Dermis blood vessel endothelial cell (primary cell): ENCODE results near the gene GUCY1B1. TPM values are rescaled to one million over a fixed set of nuclear protein-coding genes. Genes with fewer than 3 reads are reported as not detected.
"Not testable (repeated sequence)": the region's sequence is repeated elsewhere in the genome, so short reads cannot be mapped to it uniquely, and the experiment has no call there.

Experiments
- DNase-seq: peaks from one replicate; pipeline ENCODE4 v3.0.0; 2010
- total RNA-seq: library from RNA; depleted of rRNA; stranded (reverse); fragments of >200 nt; gene quantifications from 2 replicates; pipeline ENCODE4 v1.2.3, GENCODE V29; 2014

Gene GUCY1B1
- total RNA-seq, 1 donor from 2014 or later, result 6.3 TPM

DNA sequence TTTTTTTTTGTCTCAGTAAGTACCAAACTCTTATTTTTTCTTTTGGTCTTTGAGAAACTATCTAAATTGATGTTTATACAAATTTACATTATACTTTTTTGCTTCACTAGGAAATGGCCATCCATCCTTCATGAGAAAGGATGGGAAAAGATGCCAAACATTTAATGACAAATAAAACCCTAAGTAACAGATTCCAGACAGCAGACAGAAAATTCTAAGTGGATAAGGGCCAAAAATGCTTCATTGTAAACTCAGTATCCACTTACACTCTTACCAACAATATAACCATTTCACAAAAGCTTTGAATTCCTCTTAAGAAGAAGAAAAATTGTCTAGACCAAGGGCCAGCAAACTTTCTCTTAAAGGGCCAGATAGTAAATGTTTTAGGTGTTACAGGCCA lies 3.5 kb downstream of the GUCY1B1 start:
- no peak for DNase-seq

DNA sequence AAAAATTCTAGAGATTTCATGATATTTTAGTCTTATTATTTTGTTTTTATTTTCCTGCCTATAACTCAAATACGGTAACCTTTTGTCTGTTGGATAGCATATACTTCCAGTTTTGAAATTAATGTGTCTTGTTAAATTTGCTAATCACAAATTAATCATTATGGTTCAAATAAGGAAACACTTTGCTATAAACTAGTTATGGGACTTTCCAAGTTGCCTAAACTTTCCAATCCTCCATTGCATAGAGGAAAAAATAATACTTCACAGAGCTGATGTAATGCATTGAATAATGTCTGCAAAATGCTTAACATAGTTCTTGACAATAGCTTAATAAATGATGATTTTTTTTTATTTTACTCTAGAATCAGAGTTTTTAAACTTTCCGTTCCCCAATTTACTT lies 4.7 kb downstream of the GUCY1B1 start:
- no peak for DNase-seq

DNA sequence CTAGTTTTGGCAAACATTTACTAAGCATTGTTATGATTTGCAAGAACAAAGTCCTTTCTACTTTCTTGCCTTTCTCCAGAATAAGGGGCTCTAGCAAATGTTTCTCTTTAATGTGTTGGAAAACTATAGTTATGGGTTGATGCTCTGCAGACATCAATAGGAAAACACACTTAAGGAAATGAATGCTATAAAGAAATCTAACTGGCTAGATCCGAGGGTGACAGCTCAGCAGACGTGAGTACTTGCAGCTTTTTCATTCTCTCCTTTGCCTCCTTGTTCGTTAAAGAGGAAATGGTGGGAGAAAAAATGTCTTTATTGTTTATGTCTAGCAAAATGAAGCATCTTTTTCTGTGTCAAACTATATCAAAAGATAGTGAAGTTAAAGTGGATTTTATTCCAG lies 6.3 kb downstream of the GUCY1B1 start:
- no peak for DNase-seq

DNA sequence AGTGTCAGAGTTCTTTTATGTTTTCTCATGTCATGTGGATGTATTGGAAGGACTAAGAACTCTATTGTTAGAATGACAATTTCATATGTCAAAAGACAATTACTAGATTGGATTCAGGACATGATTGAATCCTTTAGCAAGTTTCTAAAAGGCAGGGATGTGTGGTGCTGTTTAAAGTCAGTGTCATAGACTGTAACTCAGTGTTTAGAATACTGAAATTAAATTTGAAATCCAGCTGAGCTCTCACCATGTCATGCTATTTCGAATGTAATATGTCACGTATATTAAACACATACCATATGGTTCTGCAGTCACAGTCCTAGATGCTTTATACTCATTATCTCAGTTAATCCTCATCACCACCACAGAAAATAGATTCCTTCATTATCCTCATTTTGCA lies 7.8 kb downstream of the GUCY1B1 start:
- DNase-seq, result no peak

DNA sequence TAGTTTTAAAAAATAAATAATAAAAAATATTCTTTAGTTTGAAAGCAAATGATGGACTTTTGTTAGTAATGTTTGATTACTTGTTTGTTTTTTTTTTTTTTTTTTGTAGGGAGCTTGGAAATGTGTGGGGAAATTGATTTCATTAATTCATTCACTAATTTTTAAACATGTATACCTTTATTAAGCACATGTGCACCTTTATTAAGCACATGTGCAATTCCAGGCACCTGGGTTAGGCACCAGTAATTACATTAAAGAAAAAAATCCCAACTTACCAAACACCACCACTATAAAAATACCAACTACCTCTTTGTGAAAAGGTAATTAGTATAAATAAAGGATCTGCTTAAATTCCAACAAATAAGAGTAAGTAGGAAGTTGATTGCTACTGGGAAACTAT lies 9.5 kb downstream of the GUCY1B1 start:
- DNase-seq, result no peak

DNA sequence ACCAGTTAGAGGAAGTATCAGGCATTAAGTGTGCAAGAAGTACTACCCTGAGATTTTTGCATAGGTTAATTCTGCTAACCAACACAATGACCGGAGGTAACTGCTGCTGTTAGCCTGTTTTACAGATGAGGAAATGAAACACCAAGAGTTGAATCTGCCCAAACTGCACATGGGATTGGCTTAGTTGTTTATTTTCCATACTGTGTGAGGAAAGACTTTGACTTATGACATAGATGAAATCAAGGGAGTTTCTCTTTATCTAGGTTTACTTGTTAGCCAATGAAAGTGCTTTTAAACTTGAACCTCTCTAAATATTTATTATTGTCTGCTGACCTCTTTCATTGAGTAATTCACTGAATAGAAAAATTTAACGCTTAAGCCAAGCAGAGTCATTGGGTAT lies 10.3 kb downstream of the GUCY1B1 start:
- DNase-seq, result no peak

DNA sequence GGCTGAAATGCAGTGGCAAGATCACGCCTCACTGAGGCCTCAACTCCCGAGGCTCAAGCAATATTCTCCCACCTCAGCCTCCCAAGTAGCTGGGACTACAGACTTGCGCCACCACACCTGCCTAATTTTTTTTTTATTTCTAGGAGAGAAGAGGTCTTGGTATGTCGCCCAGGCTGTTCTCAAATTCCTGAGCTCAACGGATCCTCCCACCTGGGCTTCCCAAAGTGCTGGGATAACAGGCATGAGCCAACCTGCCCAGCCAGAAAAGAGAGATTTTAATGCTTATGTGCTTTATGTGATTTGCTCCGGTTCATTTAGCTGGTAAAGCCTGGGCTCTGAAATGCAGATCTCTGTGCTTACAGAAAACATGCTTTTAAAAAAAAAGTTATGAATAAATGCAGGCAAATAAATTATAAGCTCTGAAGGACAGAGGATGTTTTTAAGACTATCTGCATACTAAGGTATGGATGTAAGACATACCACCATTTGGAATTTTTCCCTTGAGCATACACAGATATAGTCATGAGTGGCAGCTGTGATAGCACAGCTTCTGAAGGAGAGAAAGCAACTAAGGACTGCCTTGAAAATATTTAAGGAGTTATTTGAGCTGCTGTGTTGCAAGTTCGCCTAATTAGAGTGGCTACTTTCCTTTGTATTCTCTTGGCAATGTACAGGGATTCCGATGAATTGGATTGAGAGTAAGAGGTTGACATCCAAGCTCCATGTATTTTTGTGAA lies 13.8 kb downstream of the GUCY1B1 start:
- DNase-seq, result no peak

DNA sequence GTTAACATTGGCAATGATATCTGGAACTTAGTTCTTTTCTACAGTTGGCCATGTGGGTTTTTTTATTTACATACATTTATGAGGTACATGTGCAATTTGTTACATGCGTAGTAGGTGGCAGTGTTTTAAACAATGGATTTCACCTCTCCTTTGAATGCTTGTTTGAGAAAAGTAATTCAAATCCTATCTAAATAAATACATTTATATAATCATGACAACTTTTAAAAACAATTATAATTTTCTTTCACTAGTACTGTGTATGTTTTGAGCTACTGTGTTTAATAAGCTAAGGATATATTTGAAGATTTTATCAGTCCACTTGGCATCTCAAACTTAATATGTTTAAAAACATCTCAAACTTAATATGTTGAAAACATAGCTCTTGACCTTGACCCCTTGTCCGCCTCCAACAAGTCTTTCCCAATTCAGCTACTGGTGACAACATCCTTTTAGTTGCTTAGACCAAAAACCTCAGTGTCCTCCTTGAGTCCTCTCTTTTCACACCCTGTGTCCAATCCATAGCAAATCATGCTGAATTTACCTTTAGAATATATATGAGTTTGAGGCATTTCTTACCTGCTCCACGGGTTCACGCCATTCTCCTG lies 14.5 kb downstream of the GUCY1B1 start:
- no peak for DNase-seq

DNA sequence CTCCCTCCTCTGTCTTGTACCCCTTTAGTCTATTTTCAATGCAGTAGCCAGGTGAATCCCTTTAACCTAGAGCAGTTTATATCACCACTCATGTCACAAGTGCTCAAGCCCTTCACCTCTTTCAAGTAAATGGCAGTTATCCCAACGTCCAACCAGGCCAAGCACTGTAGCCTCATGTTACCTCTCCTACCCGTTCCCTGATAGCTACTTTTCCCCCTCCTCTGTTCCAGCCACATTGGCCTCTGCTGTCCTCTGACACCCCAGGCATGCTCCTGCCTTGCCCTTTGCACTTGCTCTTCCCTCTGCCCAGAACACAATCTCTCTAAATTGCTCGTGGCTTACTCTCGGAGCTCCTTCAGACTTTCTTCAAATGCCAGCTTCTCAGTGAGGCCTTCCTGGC lies 15.2 kb downstream of the GUCY1B1 start:
- DNase-seq, result no peak

DNA sequence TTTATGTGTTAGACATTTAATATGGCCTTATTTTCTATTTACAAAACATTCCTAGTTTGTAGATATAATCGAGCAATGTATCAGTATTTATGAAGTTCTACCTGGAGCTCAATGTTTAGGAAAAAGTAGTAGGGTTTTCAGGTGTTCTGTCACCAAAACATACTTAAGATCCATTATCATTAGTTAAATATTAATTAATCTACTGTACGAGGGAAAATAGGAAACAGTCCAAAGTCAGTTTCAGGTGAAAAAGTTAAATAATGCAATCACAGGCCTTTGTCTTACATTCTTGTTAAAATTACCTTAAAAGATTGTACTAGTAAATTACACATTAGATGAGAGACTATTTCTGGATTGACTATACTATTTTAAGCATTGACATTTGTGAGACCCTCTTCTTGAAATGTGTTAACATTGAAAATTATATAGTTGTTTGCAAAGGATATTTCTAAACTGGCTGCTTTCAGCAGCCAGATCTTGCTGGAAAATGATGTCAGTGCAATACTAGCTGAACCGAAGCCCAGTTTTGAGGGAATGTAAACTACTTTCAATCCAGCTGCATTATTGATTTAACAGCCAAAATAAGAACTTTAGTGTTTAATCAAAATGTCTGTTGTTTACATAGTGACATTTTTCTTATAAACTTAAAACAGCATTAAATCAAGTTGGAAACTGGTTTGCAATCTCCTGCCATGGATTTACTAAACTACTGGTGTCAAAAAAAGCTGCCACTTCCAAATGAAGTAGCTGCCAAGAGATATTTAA lies 19.3 kb downstream of the GUCY1B1 start:
- no peak for DNase-seq

DNA sequence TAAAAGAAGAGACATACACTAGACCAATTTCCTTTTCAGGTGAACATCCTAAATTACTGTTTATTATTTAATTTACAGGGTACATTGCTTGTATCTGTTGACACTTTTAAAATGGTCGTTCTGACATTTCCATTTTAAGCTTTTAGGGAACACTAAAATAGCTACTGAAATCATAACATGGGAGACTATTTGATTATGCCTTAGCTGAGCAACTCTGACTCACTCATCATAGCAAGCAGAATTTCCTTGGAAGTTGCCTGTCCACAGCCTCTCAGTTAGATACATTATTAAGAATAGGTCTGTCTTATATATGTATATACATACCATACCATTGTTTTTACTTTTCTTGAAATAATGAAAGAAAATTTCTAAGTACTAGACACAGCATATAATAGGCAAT lies 22.0 kb downstream of the GUCY1B1 start:
- DNase-seq, result no peak

DNA sequence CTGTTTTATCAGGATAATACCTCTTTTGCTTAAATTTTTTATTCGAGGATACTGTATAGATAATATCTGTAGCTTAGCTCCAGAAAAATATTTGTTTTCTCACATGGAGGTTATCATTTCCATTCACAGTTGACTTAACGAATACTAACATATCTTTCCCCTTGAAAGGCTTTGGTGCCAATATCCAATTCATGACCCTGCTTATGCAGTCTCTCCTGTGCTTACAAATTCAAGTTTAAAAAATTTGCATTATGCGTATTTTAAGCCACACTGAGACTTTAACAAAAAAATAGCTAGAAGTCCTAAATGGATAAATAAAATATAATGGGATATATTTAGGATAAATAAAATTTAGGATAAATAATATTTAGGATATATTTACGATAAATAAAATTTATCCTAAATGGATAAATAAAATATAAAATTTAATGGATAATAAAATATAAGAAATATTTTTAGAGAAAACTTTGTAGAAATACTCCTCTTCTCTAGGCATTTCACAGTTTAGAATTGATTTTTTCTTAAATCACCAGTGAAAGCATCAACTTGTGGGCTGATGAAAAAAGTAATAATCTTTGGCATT lies 22.5 kb downstream of the GUCY1B1 start:
- no peak for DNase-seq

DNA sequence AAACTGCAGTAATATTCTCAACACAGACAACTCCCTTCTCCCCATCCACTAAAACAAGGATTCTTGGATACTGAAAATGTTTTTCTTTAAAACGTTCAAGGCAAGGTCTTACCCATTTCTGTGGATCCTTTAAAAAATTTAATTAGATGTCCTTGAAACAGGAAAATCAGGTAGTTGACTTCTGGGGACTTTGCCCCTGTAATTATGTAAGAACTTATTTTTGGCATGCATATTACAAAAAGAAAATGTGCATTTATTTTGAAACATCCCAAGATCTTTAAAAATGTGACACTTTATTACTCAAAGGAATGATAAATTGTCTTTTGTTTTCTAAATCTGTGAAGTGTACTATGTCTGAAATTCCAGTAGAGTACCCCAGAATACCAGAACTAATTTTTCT lies 25.8 kb downstream of the GUCY1B1 start:
- DNase-seq, result no peak

DNA sequence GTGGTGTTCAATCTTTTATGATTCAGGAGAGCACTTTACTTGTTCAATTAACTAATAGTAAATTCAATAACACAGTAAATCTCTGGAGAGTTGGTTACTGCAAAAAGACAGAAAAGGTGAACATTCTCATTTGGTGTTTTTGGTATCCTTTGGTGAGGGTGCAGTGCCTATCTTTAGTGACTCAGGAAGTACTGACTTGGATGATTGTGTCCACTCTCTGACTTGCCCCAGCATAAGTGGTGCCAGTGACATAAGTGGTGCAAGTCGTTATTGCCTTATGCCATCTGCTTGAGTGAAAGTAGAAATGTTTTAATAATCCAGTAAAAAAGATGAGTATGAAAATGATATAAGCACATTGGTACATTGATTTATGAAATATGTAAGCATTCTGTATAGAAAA lies 27.0 kb downstream of the GUCY1B1 start:
- no peak for DNase-seq

DNA sequence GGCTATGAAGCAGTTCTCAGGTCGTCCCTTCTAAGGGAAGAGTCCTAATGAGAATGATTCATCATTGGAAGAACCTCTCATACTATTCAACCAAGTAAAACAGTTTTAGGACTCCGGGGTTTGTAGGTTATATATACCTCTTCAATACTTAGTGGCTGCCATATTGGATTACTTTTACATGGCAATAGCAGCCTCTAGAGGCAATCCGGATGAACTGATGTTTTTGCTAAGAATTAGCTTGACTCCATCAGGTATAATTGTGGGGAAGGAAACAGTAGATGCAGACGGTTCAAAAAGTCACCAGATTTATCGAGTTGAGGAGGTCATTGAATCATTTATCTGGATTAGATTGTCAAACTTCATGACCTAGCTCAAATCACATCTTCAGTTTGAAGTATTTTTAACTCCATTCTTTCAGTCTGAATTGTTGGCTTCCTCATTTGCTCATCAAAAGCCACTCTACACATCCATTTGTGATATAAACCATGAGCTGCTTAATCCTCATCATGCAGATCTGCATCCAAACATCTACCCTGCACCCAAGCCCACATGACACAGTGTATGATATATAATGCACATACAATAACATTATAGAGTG lies 28.4 kb downstream of the GUCY1B1 start:
- peak; percentile 8 for DNase-seq

DNA sequence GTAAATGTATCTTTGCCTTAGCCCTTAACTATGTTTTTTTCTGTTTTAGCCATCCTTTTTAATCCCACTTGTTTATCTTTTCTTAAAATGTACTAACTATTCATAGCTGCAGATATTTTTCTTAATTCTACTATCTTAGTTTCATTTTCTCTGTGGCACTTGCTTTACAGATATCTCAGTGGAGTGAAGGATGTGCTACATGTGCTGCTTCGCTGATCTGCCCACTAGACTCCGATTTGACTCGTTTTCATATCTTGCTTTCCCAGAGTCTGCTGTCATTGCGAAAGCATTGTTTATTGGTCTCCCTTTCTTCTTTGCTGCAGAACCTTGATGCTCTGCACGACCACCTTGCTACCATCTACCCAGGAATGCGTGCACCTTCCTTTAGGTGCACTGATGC lies 30.6 kb downstream of the GUCY1B1 start:
- no peak for DNase-seq

DNA sequence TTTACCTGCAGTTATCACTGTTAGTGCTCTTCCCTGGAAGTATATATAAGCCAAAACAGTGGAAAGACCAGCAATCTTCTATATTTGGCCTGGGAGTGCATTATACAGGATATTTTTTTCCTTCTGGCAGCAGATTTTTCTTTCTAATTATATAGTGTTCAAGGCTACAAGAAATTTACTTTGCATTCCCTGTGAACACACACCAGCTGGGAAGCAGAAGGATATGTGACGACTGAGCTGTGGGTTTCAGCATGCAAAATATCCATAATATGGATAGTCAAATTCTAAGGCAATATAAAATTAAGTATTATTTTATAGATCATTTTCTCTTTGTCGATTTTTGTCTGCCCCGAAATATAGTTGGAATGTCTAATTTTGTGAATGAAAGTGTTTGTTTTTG lies 31.2 kb downstream of the GUCY1B1 start:
- no peak for DNase-seq

DNA sequence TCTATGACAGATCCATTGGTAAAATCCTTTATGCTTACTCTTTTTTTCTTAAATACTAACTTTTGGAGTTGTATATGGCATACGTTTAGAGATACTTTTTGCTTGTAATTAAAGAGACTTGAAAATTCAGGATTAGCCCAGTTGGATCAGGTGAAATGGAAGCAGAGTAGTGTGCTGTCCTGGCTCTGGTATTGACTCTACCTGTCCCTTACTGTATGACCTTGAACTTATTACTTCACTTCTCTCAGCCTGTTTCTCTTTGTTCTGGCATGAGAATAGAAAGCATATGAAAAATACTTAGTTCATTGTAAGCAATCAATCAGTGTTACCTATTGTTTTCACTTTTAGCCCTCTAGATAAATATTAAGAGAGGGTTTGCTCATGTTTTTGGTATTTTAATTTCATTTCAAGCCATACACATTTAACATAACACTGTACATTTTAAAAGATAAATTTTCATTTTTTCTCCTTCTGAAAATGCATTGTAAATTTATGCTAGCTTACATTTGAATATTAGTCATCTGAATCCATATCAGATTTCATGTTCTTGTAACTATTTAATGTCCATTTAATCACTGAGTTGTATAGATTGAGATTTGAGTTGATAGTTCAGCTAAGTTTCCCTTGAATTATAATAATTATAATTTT lies 35.9 kb downstream of the GUCY1B1 start:
- no peak for DNase-seq

DNA sequence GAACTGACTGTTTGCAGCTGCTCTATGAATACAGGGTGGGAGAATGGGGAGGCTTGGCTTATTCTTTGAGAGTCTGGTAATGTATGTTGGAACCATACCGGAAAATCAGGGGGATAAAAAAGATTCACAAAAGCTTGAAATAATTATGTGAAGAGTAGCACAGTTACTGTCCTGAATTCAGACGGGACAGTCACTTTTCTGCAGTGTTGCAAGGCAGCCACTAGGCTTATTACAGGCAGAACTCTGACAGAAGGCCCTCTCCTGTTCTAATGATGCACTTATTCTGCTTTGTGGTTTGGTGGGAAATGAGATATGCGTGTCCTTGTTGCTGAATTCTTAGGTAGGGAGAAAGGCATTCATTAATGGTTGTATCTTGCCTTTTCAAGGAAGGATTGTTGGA lies 37.2 kb downstream of the GUCY1B1 start:
- no peak for DNase-seq

DNA sequence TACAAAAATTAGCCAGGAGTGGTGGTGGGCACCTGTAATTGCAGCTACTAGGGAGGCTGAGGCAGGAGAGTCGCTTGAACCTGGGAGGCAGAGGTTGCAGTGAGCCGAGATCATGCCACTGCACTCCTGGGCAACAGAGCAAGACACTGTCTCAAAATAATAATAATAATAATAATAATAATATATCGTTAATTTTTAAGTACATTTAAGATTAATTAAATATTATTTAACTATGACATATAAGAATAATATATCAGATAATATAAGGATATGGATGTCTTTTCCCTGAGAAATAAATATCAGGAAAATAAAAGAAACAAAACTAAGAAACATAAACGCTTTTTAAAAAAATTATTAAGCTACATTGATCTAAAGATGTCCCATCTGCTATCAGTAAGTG lies 38.8 kb downstream of the GUCY1B1 start:
- not testable (repeated sequence) for DNase-seq

DNA sequence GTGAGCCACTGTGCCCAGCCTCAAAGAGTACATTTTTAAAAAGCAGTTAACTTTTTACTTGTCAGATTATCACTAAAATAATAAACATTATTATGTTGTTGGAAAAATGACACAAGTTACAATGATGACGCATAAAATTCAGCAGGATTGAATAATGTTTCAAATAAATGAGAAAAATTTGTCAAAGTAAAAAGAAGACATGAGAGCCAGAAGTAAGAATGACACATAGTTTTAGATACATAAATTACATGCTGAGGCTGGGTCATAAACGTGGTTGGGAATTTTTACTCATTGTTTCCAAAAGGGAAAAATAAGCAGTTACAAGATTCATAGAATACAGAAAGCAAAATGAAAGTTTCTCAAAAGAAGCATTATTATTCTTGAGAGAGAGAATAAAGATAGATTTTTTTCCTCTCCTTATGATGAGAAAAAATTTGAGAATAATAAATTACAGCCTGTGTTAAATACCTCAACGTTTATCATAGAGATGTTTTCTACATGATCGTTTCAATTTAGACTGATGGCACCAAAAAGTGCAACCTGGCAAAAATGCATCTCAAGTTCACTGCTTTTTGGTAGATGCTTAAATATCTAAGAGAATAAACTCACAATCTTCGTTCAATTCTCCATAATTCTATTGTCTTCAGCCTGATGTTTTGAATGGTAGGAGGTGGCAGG lies 40.4 kb downstream of the GUCY1B1 start:
- DNase-seq, result no peak

DNA sequence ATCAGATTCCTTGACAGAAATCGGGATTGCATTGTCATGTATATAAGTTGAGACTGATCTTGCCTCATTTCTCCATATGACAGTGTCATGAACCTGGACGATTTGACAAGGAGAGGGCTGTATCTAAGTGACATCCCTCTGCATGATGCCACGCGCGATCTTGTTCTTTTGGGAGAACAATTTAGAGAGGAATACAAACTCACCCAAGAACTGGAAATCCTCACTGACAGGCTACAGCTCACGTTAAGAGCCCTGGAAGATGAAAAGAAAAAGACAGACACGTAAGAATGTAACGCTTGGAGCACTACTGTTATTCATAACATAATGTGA lies 40.9 kb downstream of the GUCY1B1 start:
- DNase-seq, result no peak
